ENCODE data around the gene ATF7. TPM values are rescaled to one million over a fixed set of nuclear protein-coding genes. Genes with fewer than 3 reads are reported as not detected.

ATF7 gene
- total RNA-seq, 1 donor from 2014 or later: 4.1 TPM

- no peak for DNase-seq (ENCODE audit: low spot score in 2 of 2)
- FAIRE-seq: no peak
Observed at GRCh38 chr12:53468282-53468681, 157.9 kb downstream of the ATF7 start.

GRCh38 chr12:53467880-53468279 is 158.3 kb downstream of the ATF7 start:
- DNase-seq (ENCODE audit: low spot score in 2 of 2) (no peak), FAIRE-seq (no peak)

GRCh38 chr12:53467082-53467481 is 159.1 kb downstream of the ATF7 start:
- FAIRE-seq: no peak

GRCh38 chr12:53466640-53467039 is 159.5 kb downstream of the ATF7 start:
- DNase-seq (ENCODE audit: low spot score in 2 of 2) (no peak), FAIRE-seq (no peak)

More at GRCh38 chr12:53467082-53467481, 159.1 kb downstream of the ATF7 start:
- no peak for DNase-seq (ENCODE audit: low spot score in 2 of 2)

GRCh38 chr12:53465679-53466078 is 160.5 kb downstream of the ATF7 start:
- DNase-seq (ENCODE audit: low spot score in 2 of 2) (no peak), FAIRE-seq (no peak)

- no peak for FAIRE-seq
- DNase-seq (ENCODE audit: low spot score in 2 of 2): no peak
Observed at GRCh38 chr12:53464685-53465418, 161.3 kb downstream of the ATF7 start.

- DNase-seq (ENCODE audit: low spot score in 2 of 2) (no peak), FAIRE-seq (no peak)
Observed at GRCh38 chr12:53463802-53464560, 162.2 kb downstream of the ATF7 start.

GRCh38 chr12:53462935-53463334 is 163.2 kb downstream of the ATF7 start:
- no peak for FAIRE-seq
- no peak for DNase-seq (ENCODE audit: low spot score in 2 of 2)

- no peak for DNase-seq (ENCODE audit: low spot score in 2 of 2)
- FAIRE-seq: no peak
Observed at GRCh38 chr12:53461591-53461990, 164.6 kb downstream of the ATF7 start.

- DNase-seq (ENCODE audit: low spot score in 2 of 2) (no peak), FAIRE-seq (no peak)
Observed at GRCh38 chr12:53461059-53461458, 165.1 kb downstream of the ATF7 start.

GRCh38 chr12:53459097-53459496 is 167.1 kb downstream of the ATF7 start:
- FAIRE-seq (no peak), DNase-seq (ENCODE audit: low spot score in 2 of 2) (no peak)

Small RNA genes lying within 50 kb of the gene (small RNA-seq; reads per million reads assigned to genes)
- not detected for gene AC023509.3

Other genes starting within 250 kb of the ATF7 start
- 8.2 TPM for gene SP1, start 246.2 kb downstream of the ATF7 start, total RNA-seq
- gene AMHR2, start 202.5 kb downstream of the ATF7 start, total RNA-seq: not detected
- 4.9 TPM for gene PRR13, start 184.6 kb downstream of the ATF7 start, total RNA-seq
- 157 TPM for gene PCBP2, start 174.3 kb downstream of the ATF7 start, total RNA-seq
- gene MAP3K12, start 126.9 kb downstream of the ATF7 start, total RNA-seq: 34.6 TPM
- gene TARBP2, start 125.1 kb downstream of the ATF7 start, total RNA-seq: 26.9 TPM
- not detected for gene NPFF, start 118.9 kb downstream of the ATF7 start, total RNA-seq
- 73.0 TPM for gene ATP5MC2, start 49.7 kb upstream of the ATF7 start, total RNA-seq
- 63.6 TPM for gene CALCOCO1, start 101.1 kb upstream of the ATF7 start, total RNA-seq
- gene CISTR, start 125.6 kb upstream of the ATF7 start, total RNA-seq: not detected

Data from frontal cortex (tissue), 4 donors.